HK-2 (cell line): ENCODE measurements around the gene ZNF26.
"Not testable (repeated sequence)": the region's sequence is repeated elsewhere in the genome, so short reads cannot be mapped to it uniquely, and the experiment has no call there.

Source experiments
- DNase-seq: peaks from one replicate; pipeline ENCODE4 v3.0.0-alpha.2; 2018; ENCODE audit not compliant: unreplicated experiment

Gene ZNF26, protein sequence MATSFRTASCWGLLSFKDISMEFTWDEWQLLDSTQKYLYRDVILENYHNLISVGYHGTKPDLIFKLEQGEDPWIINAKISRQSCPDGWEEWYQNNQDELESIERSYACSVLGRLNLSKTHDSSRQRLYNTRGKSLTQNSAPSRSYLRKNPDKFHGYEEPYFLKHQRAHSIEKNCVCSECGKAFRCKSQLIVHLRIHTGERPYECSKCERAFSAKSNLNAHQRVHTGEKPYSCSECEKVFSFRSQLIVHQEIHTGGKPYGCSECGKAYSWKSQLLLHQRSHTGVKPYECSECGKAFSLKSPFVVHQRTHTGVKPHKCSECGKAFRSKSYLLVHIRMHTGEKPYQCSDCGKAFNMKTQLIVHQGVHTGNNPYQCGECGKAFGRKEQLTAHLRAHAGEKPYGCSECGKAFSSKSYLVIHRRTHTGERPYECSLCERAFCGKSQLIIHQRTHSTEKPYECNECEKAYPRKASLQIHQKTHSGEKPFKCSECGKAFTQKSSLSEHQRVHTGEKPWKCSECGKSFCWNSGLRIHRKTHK

GRCh38 chr12:132986001-132986884, at the start of gene ZNF26:
Gene ZNF26 (plus strand): TSS chr12:132986367. CDS start chr12:132986841, 474 bp downstream.
- DNase-seq, result peak; percentile 93

GRCh38 chr12:132936921-132937320, 49.2 kb upstream of the ZNF26 start:
- DNase-seq, result not testable (repeated sequence)

GRCh38 chr12:132937476-132937875, 48.7 kb upstream of the ZNF26 start:
- no peak for DNase-seq

- DNase-seq, result not testable (repeated sequence)
Measured at GRCh38 chr12:132938807-132939206, 47.4 kb upstream of the ZNF26 start.

GRCh38 chr12:132940071-132940719, 46.0 kb upstream of the ZNF26 start:
- no peak for DNase-seq

DNA sequence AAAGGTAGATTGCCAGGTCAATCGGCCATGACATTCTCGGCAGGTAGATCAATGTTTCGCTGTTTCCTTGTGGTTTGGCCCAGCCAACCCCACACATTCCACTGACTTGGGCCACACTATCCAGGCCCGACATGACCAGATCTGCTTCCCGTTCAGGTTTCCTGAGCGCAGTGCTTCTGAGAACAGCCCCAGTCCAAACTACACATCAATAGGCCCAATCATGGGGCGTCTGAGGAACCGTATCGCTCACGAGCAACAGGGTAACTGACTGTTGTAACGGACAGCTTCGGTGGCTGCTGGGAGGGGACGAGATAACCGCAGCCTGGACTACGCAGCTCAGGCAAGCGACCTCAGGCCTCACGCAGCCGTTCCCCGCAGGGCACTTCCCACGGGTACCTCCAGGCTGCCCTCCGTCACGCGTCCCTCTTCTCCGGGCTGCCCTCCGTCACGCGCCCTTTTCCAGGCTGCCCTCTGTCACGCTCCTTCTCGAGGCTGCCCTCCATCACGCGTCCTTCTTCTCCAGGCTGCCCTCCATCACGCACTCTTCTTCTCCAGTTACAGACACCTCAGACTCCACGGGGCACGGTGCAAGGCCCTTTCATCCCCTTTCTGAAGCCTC, 44.7 kb upstream of the ZNF26 start:
- DNase-seq, result no peak

- DNase-seq, result no peak
Measured at GRCh38 chr12:132942611-132943010, 43.6 kb upstream of the ZNF26 start.

- no peak for DNase-seq
Measured at GRCh38 chr12:132945806-132946205, 40.4 kb upstream of the ZNF26 start.

GRCh38 chr12:132946246-132946820, 39.8 kb upstream of the ZNF26 start:
- no peak for DNase-seq

- DNase-seq, result no peak
Measured at GRCh38 chr12:132948146-132949066, 37.8 kb upstream of the ZNF26 start.

DNA sequence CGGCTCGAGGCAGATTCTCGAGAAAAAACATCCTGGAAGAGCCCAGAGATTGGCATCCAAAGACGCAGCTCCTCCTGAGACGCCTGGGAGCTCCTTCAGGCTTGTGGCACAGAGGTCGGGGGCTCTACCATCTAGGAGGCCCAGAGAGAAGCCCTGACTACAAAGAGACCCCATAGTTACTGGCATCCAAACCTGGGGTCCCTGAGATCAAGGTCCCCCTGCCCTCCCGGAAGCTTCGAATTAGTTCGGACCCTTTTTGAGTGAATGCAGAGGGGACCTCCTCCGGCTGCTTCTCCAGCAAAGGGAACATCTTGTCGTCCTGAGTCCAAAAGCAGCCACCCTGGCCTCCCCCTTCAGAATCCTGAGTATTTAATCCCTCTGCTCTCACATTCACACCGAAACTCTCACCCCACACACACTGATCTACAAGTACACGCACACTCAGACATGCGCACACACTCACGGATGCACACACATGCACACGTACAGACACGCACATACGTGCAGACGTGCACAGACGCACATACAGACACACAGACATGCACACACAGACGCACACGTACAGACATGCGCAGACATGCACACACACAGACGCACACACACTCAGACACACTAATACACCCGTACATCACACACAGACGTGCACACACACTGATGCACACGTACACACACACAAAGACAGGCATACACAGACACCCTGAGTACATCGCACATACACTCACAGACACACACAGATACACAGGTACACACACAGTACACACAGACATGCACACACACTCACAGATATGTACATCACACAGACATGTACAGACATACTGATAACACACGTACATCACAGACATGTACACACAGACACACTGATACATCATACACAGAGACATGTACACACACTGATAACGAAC, 36.0 kb upstream of the ZNF26 start:
- no peak for DNase-seq

- no peak for DNase-seq
Measured at GRCh38 chr12:132950844-132951535, 35.2 kb upstream of the ZNF26 start.

DNA sequence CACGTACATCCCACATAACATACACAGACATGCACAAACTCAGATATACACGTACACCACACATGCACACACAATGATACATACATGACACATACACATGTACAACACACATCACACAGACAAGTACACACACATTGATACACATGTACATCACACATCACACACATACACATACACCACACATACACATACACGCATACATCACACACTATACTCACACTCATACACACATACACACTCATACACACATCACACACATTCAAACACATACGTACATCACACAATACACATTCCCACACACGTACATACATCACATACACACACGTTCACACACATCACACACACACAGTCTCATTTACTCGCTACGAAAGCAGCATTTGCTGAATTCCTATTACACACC, 34.5 kb upstream of the ZNF26 start:
- DNase-seq, result no peak

DNA sequence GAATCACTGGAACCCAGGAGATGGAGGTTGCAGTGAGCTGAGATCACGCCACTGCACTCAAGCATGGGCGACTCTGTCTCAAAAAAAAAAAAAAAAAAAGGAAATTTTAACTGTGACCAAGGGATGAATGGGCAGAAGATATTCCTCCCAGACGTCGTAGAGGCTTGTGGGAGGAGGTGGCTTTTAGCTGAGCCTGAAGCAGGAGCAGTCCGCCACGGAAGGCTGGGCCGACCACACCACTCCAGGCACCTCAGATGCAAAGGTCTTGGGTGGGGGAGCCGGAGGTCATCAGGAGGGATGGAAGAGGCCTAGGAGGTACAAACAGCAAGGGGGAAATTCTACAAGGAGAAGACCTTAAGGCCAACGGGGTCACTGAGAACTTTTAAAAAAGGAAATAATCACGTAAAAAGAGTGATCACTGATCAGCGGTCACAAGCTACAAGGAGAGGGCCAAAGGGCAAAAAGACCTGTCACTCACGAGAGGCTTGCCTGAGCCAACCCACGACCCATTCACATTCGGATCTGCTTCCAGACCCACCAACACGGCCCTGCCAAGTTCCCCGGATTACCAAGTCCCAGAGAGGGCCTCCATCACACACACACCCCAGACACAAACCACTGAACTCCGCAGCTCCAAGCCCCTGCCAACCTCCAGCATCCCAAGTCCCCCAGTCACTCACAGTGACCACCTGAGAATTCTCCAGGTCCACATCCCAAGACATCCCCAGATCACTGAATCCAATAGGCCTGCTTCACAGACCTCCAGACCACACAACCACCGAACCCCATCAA, 33.6 kb upstream of the ZNF26 start:
- DNase-seq, result no peak

DNA sequence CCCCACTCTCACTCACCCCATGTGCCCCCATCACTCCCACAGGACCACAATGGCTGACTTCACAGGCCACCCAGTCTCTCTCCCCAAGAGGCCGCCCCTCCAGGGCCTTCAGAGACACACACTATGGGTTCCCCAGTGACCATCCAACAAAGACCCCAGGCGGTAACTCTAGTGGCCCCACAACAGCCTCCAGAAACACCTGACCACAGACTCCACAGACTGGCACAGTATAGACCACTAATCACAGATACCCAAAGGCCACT, 33.1 kb upstream of the ZNF26 start:
- DNase-seq, result no peak

- no peak for DNase-seq
Measured at GRCh38 chr12:132953771-132954170, 32.4 kb upstream of the ZNF26 start.

- DNase-seq, result no peak
Measured at GRCh38 chr12:132954471-132955048, 31.6 kb upstream of the ZNF26 start.
